ENCODE data around the gene C11orf16. TPM values are rescaled to one million over a fixed set of nuclear protein-coding genes. Genes with fewer than 3 reads are reported as not detected.

The C11orf16 gene
- total RNA-seq, 1 donor from 2014 or later, result not detected

GRCh38 chr11:8871962-8872361, 60.8 kb downstream of the C11orf16 start:
- Mint-ChIP-seq H3K9me3 (ENCODE audit: unreplicated experiment) (no peaks in the 10 kb centered on the region), H3K36me3 (ENCODE audit: low read depth, unreplicated experiment) (peaks cover 2% of the 10 kb centered on the region), H3K27ac (ENCODE audit: unreplicated experiment) (peak overlapping the region; percentile 61), H3K4me1 (ENCODE audit: unreplicated experiment) (peaks cover 25% of the 10 kb centered on the region), H3K27me3 (ENCODE audit: unreplicated experiment) (no peaks in the 10 kb centered on the region), H3K4me3 (ENCODE audit: unreplicated experiment) (peak overlapping the region; percentile 87)
- TF ChIP-seq, protein P1, sequence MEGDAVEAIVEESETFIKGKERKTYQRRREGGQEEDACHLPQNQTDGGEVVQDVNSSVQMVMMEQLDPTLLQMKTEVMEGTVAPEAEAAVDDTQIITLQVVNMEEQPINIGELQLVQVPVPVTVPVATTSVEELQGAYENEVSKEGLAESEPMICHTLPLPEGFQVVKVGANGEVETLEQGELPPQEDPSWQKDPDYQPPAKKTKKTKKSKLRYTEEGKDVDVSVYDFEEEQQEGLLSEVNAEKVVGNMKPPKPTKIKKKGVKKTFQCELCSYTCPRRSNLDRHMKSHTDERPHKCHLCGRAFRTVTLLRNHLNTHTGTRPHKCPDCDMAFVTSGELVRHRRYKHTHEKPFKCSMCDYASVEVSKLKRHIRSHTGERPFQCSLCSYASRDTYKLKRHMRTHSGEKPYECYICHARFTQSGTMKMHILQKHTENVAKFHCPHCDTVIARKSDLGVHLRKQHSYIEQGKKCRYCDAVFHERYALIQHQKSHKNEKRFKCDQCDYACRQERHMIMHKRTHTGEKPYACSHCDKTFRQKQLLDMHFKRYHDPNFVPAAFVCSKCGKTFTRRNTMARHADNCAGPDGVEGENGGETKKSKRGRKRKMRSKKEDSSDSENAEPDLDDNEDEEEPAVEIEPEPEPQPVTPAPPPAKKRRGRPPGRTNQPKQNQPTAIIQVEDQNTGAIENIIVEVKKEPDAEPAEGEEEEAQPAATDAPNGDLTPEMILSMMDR (IDR thresholded peaks at IDR 0.05; ENCODE audit: unreplicated experiment), result no peak
- DNase-seq (ENCODE audit: low spot score), result no peak

DNA sequence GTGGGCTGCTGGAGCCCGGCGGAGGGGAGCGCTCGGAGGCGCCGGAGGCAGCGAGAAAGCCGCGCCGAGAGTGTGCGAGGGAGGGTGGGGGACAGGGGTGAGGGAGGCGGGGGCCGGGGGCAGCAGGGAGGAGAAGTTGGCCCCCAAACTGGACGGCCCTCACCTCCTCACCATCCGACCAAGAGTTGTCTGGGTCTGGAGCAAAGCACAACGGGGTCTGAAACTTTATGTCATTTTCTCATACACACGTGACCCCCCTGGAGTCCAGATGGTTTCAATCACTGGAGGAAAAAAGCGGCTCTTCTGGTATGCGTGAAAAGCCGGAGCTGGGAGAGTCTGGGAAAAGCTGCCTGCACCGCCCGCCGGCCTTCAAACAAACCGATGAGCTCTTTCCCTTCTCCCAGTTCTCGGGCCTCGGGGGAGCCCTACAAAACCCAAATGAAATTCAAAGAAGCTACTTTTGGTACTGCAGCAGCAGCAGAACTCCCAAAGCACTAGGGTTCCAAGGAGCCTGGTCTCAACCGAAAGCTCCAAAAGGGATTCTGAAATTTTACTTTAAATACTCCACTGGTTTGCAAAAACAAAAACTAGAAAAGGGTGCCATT, 61.5 kb downstream of the C11orf16 start:
- Mint-ChIP-seq H3K36me3 (ENCODE audit: low read depth, unreplicated experiment) (peaks cover 3% of the 10 kb centered on the region), H3K27me3 (ENCODE audit: unreplicated experiment) (no peaks in the 10 kb centered on the region), H3K4me3 (ENCODE audit: unreplicated experiment) (peak overlapping the region; percentile 87), H3K9me3 (ENCODE audit: unreplicated experiment) (no peaks in the 10 kb centered on the region), H3K4me1 (ENCODE audit: unreplicated experiment) (peaks cover 31% of the 10 kb centered on the region), H3K27ac (ENCODE audit: unreplicated experiment) (peak overlapping the region; percentile 61)
- DNase-seq (ENCODE audit: low spot score), result peak; percentile 70
- TF ChIP-seq, protein P1 (IDR thresholded peaks at IDR 0.05; ENCODE audit: unreplicated experiment), result no peak

DNA sequence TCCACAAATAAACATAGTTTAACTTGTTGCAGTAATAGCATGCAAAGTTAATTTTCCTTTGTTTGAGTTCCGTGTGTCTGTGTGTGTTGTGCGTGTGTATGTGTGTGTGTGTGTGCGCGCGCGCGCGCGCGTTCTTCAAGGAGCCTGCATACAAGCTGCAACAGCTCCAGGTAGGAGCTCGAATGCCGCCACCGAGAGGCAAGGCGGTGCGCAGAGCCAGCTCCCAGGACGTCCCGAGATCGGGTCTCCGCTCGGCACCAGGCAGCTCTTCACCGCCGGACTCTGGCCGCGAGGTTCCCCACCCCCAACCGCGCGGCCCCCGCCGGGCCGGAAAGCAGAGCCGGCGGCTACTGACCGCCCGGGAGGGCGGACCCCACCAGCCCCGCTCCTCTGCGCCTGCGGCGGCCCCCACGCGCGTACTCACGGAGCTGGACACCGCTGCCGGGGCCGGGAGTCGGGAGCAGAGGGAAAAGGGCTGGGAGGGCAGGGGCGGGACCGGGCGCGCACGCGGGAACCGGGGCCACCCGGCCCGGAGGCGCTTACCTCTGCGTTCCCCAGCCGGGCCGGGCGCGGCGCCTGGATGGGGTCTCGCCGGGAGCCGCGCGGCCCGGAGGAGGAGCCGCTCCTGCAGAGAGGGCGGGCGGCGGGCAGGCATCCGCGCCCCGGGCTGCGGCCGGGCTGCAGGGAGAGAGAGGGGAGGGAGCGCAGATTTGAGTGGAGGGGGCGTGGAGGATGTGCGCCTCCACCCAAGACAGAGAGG, 62.2 kb downstream of the C11orf16 start:
- Mint-ChIP-seq H3K36me3 (ENCODE audit: low read depth, unreplicated experiment) (peaks cover 3% of the 10 kb centered on the region), H3K27ac (ENCODE audit: unreplicated experiment) (peak overlapping the region; percentile 48), H3K4me1 (ENCODE audit: unreplicated experiment) (peaks cover 33% of the 10 kb centered on the region), H3K9me3 (ENCODE audit: unreplicated experiment) (no peaks in the 10 kb centered on the region), H3K4me3 (ENCODE audit: unreplicated experiment) (peak overlapping the region; percentile 96), H3K27me3 (ENCODE audit: unreplicated experiment) (no peaks in the 10 kb centered on the region)
- DNase-seq (ENCODE audit: low spot score), result peak; percentile 62
- TF ChIP-seq, protein P1 (IDR thresholded peaks at IDR 0.05; ENCODE audit: unreplicated experiment), result no peak

Other genes with a start within 250 kb of the C11orf16 start
- gene AKIP1, start 21.8 kb downstream of the C11orf16 start, total RNA-seq (ENCODE audit: unreplicated experiment), result 20.8 TPM
- gene ASCL3, start 10.1 kb upstream of the C11orf16 start, total RNA-seq (ENCODE audit: unreplicated experiment), result not detected
- gene TMEM9B, start 31.5 kb upstream of the C11orf16 start, total RNA-seq (ENCODE audit: unreplicated experiment), result 23.4 TPM
- 1.4 TPM for gene NRIP3, start 71.1 kb upstream of the C11orf16 start, total RNA-seq (ENCODE audit: unreplicated experiment)
- gene SCUBE2, start 158.7 kb upstream of the C11orf16 start, total RNA-seq (ENCODE audit: unreplicated experiment), result 2.4 TPM